OCI-LY7 (cell line): ENCODE data around the gene GDF11. TPM values are rescaled to one million over a fixed set of nuclear protein-coding genes. Genes with fewer than 3 reads are reported as not detected.

ENCODE experiments used
- BruUV-seq: library from RNA; stranded (reverse); fragments of 400-500 nt; replicated peaks from 2 replicates; lab custom pipeline; 2021; lab: Mats Ljungman, UMichigan
- CTCF ChIA-PET: fragments of 300-600 bp; sonication (Branson Sonifier 250); formaldehyde crosslinking; loops from one replicate; lab custom pipeline; 2022; ENCODE audit warnings: antibody characterized with exemption; ENCODE audit not compliant: unreplicated experiment; lab: Charles Lee
- POLR2A ChIA-PET: fragments of 300-600 bp; sonication (Branson Sonifier 250); formaldehyde crosslinking; loops from one replicate; lab custom pipeline; 2022; ENCODE audit warnings: antibody characterized with exemption; lab: Charles Lee
- DNase-seq: peaks from one replicate; pipeline ENCODE4 v3.0.0-alpha.2; 2015; ENCODE audit warnings: low spot score
- H2AFZ ChIP-seq: fragments of 200-600 bp; sonication (generic), shearing (Covaris generic); 2 replicates; pipeline ENCODE4 v1.6.1; 2014; ENCODE audit warnings: mild to moderate bottlenecking, antibody characterized with exemption, low read length, moderate library complexity
- H3K27ac ChIP-seq: fragments of 200-600 bp; sonication (generic); 2 replicates; pipeline ENCODE4 v1.5.1; 2014; ENCODE audit warnings: mixed run types, low read depth, mild to moderate bottlenecking, moderate library complexity, low read length, inconsistent platforms; ENCODE audit not compliant: poor library complexity, severe bottlenecking
- H3K36me3 ChIP-seq: fragments of 200-600 bp; sonication (generic); 2 replicates; pipeline ENCODE4 v1.6.1; 2014; ENCODE audit warnings: mild to moderate bottlenecking, antibody characterized with exemption, low read length, moderate library complexity, mixed read lengths; ENCODE audit not compliant: insufficient read depth
- H3K4me1 ChIP-seq: fragments of 200-600 bp; sonication (generic); 2 replicates; pipeline ENCODE4 v1.5.1; 2014; ENCODE audit warnings: mild to moderate bottlenecking, low read length; ENCODE audit not compliant: insufficient read depth, poor library complexity, severe bottlenecking
- H3K4me2 ChIP-seq: fragments of 200-600 bp; sonication (generic); 2 replicates; pipeline ENCODE4 v1.6.1; 2014; ENCODE audit warnings: mild to moderate bottlenecking, low read length
- H3K4me3 ChIP-seq: fragments of 200-600 bp; sonication (generic); 2 replicates; pipeline ENCODE4 v1.5.1; 2014; ENCODE audit warnings: mild to moderate bottlenecking, low read depth, low read length; ENCODE audit not compliant: poor library complexity, severe bottlenecking
- H3K79me2 ChIP-seq: fragments of 200-600 bp; sonication (generic); 2 replicates; pipeline ENCODE4 v1.6.1; 2016; ENCODE audit warnings: low read depth, mild to moderate bottlenecking, low read length, moderate library complexity, mixed read lengths; ENCODE audit not compliant: insufficient read depth
- H3K9me2 ChIP-seq: fragments of 200-600 bp; sonication (generic); 2 replicates; pipeline ENCODE4 v1.6.1; 2016; ENCODE audit warnings: mild to moderate bottlenecking, low read length, mixed read lengths; ENCODE audit not compliant: insufficient read depth
- H3K9me3 ChIP-seq: fragments of 200-600 bp; sonication (generic); 2 replicates; pipeline ENCODE4 v1.6.1; 2014; ENCODE audit warnings: mild to moderate bottlenecking, mixed run types, low read length, mixed read lengths
- H4K20me1 ChIP-seq: fragments of 200-600 bp; sonication (generic); 2 replicates; pipeline ENCODE4 v1.6.1; 2014; ENCODE audit warnings: mild to moderate bottlenecking, antibody characterized with exemption, low read length, moderate library complexity, mixed read lengths; ENCODE audit not compliant: insufficient read depth
- CTCF ChIP-seq: fragments of 200-600 bp; sonication (generic); conservative IDR thresholded peaks from 2 replicates; pipeline ENCODE4 v1.5.1; 2014; ENCODE audit warnings: mild to moderate bottlenecking, antibody characterized with exemption, low read length, moderate library complexity, mixed read lengths
- EZH2phosphoT487 ChIP-seq: fragments of 200-600 bp; sonication (generic); IDR thresholded peaks from 2 replicates; pipeline ENCODE4 v1.6.1; 2018; ENCODE audit warnings: low read depth, borderline replicate concordance, mild to moderate bottlenecking, mixed run types, antibody characterized with exemption, low read length, moderate library complexity, mixed read lengths
- intact Hi-C: fragments of 100-400 bp; cut with micrococcal nuclease; formaldehyde crosslinking; loops from one replicate; pipeline ENCODE4 v1.10.0; 2022; ENCODE audit not compliant: unreplicated experiment
- total RNA-seq, 2 experiments: library from RNA; depleted of rRNA in 1 of 2; stranded (reverse); fragments of >200 nt in 1 of 2; shearing (Covaris generic) in 1 of 2; gene quantifications; 2 replicates each; pipeline ENCODE4 v1.2.3, GENCODE V29; 2014 to 2022

GDF11 gene
- total RNA-seq, 2 experiments from 2014 or later, result 5.2 to 19.9 TPM

- intact Hi-C loops, result loop anchor here (1.0 to 5.0 kb wide), 2 partner anchors 13 to 44 kb away; partner anchors contain the start of gene CD63
- TF ChIP-seq EZH2phosphoT487 (no peak), CTCF (no peak)
- no peaks in the 10 kb centered on the region for H4K20me1 ChIP-seq
- H3K79me2 ChIP-seq, result peaks cover 16% of the 10 kb centered on the region; the same call in 1 of the 2 replicates
- ChIA-PET CTCF (interaction anchor here (1.0 to 1.4 kb wide), 4 partner anchors 9 to 42 kb away, joined by 3 to 8 read pairs (median 5); no protein-coding TSS in a partner anchor), POLR2A (interaction anchor here (0.6 to 2.7 kb wide), 13 partner anchors 10 to 734 kb away, joined by 3 to 14 read pairs (median 5); partner anchors contain the start of genes CD63 and ORMDL2)
- H3K36me3 ChIP-seq, result peaks cover 24% of the 10 kb centered on the region
- peak; percentile 97 for DNase-seq
- peaks cover 28% of the 10 kb centered on the region for H3K4me1 ChIP-seq
- no peaks in the 10 kb centered on the region for H3K9me2 ChIP-seq
- BruUV-seq, result TSS peak; percentile 61
- H2AFZ ChIP-seq, result peak within 1 kb of the TSS; percentile 66
- peak within 1 kb of the TSS; percentile 81 for H3K27ac ChIP-seq
- H3K4me2 ChIP-seq, result peak within 1 kb of the TSS; percentile 92
- H3K4me3 ChIP-seq, result peak within 1 kb of the TSS; percentile 77
- no peaks in the 10 kb centered on the region for H3K9me3 ChIP-seq
Measured at GRCh38 chr12:55715833-55716581, 26.9 kb upstream of the GDF11 start, which contains the start of gene BLOC1S1. Gene BLOC1S1 (plus strand): TSS chr12:55716046. CDS start chr12:55716052, 6 bp downstream.

DNA sequence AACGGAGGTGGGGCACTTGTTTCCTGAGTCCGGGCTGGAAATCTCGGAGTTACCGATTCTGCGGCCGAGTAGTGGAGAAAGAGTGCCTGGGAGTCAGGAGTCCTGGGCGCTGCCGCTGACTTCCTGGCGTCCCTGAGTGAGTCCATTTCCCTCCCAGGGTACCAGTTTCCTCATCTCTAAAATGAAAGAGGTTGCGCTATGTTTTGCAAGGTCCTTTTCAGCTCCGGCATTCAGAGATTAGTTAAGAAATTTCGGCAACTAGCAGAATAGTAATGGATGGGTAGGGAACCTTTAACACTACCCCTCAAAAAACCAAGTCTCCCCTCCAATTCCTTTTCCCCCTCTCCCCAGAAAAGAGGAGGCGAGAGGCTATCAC, 26.4 kb upstream of the GDF11 start:
- Histone ChIP-seq H3K9me2 (no peaks in the 10 kb centered on the region), H3K9me3 (no peaks in the 10 kb centered on the region), H4K20me1 (no peaks in the 10 kb centered on the region), H3K4me3 (peak overlapping the region; percentile 77), H2AFZ (peak overlapping the region; percentile 66), H3K79me2 (peaks cover 16% of the 10 kb centered on the region; the same call in 1 of the 2 replicates), H3K27ac (peak overlapping the region; percentile 81), H3K36me3 (peaks cover 28% of the 10 kb centered on the region), H3K4me1 (peaks cover 28% of the 10 kb centered on the region), H3K4me2 (peak overlapping the region; percentile 92)
- CTCF ChIA-PET, result interaction anchor here (0.5 to 1.4 kb wide), 3 partner anchors 8 to 13 kb away, joined by 3 to 5 read pairs (median 3); no protein-coding TSS in a partner anchor
- DNase-seq, result no peak
- intact Hi-C loops, result loop anchor here (1.0 to 5.0 kb wide), 2 partner anchors 13 to 44 kb away; partner anchors contain the start of gene CD63
- BruUV-seq, result no TSS peak
- POLR2A ChIA-PET, result interaction anchor here (0.5 to 2.7 kb wide), 11 partner anchors 10 to 918 kb away, joined by 3 to 14 read pairs (median 3); partner anchors contain the start of genes CD63 and ORMDL2
- TF ChIP-seq CTCF (no peak), EZH2phosphoT487 (no peak)
